ENCODE measurements around the gene MYZAP.

The MYZAP gene

DNA sequence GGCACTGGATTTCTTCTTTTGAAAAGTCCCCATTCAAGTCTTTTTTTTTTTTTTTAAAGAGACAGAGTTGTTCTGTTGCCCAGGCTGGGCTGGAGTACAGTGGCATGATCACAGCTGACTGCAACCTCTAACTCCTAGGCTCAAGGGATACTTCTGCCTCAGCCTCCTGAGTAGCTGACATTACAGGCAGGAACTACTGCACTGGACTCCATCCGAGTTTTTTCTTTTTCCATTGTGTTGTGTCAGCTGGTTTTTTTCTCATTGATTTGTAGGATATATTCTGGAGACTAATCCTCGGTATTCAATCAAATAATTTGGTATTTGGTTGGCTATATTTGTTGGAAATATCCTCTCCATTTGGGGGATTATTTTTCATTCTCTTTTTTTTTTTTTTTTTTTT is 126.6 kb downstream of the MYZAP start:
- DNase-seq (ENCODE audit: extremely low read depth, low read depth): no peak
- TF ChIP-seq, protein P1, sequence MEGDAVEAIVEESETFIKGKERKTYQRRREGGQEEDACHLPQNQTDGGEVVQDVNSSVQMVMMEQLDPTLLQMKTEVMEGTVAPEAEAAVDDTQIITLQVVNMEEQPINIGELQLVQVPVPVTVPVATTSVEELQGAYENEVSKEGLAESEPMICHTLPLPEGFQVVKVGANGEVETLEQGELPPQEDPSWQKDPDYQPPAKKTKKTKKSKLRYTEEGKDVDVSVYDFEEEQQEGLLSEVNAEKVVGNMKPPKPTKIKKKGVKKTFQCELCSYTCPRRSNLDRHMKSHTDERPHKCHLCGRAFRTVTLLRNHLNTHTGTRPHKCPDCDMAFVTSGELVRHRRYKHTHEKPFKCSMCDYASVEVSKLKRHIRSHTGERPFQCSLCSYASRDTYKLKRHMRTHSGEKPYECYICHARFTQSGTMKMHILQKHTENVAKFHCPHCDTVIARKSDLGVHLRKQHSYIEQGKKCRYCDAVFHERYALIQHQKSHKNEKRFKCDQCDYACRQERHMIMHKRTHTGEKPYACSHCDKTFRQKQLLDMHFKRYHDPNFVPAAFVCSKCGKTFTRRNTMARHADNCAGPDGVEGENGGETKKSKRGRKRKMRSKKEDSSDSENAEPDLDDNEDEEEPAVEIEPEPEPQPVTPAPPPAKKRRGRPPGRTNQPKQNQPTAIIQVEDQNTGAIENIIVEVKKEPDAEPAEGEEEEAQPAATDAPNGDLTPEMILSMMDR (IDR thresholded peaks at IDR 0.05; ENCODE audit: low read depth, low read length, missing control alignments): no peak
- H3K4me3 ChIP-seq (replicated peaks; ENCODE audit: low read depth, low read length): no peak overlapping the region

DNA sequence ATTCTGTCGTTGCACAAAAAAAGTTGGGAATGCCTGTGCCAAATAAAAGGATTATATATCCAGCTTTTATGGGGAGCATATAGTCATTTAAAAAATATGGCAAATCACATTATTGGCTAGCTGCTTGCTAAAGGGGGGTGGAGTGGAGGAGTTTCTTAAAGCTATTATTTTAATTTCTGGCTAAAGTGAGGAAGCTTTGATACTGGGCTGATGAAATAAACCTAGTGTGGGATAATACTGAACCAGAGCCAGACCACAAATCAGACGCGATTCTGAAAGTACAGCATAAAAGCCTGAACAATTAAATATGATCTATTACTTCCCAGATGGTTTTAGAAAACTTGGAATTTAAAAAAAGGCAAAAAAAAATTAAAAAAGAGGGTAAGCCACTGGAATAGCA is 129.2 kb downstream of the MYZAP start:
- DNase-seq (ENCODE audit: extremely low read depth, low read depth): no peak
- TF ChIP-seq, protein P1 (IDR thresholded peaks at IDR 0.05; ENCODE audit: low read depth, low read length, missing control alignments): no peak
- H3K4me3 ChIP-seq (replicated peaks; ENCODE audit: low read depth, low read length): no peak overlapping the region

DNA sequence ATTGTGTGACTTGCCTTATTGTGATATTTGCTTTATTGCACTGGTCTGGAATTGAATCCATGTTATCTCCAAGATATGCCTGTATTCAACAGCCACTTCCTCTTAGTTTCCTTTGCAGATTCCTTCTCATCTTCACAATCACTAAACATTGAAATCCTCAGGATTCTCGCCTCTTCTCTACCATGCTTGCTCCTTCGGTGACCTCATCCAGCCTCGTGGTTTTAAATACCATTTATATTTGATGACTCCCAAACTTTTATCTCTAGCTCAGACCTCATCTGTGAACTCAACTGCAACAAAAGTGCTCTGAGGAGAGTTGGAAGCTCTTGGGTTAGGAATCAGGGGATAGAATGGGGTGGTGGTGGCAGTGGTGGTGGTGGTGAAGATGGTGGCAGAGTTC is 134.7 kb downstream of the MYZAP start:
- DNase-seq (ENCODE audit: extremely low read depth, low read depth): no peak
- TF ChIP-seq, protein P1 (IDR thresholded peaks at IDR 0.05; ENCODE audit: low read depth, low read length, missing control alignments): no peak

DNA sequence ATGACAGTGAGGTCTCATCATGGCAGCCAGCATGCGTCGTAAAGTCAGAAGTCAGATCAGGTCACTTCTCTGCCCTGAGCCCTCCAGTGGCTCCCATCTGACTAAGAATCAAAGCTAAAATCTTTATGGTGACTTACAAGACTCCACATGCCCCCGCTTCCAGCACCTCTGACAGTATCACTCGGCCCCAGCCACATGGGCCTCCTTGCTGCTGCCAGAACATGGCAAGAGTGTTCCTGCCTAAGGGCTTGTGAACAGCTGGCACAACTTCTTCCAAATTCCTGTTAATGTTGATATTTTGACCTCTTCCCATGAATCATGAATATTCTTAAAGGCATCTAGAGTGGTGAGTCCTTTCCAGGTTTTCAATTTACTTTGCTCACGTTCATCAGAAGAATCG is 135.3 kb downstream of the MYZAP start:
- TF ChIP-seq, protein P1 (IDR thresholded peaks at IDR 0.05; ENCODE audit: low read depth, low read length, missing control alignments): no peak
- H3K4me3 ChIP-seq (replicated peaks; ENCODE audit: low read depth, low read length): no peak overlapping the region
- no peak for DNase-seq (ENCODE audit: extremely low read depth, low read depth)

More for the DNA sequence above, 134.7 kb downstream of the MYZAP start:
- H3K4me3 ChIP-seq (replicated peaks; ENCODE audit: low read depth, low read length): no peak overlapping the region

DNA sequence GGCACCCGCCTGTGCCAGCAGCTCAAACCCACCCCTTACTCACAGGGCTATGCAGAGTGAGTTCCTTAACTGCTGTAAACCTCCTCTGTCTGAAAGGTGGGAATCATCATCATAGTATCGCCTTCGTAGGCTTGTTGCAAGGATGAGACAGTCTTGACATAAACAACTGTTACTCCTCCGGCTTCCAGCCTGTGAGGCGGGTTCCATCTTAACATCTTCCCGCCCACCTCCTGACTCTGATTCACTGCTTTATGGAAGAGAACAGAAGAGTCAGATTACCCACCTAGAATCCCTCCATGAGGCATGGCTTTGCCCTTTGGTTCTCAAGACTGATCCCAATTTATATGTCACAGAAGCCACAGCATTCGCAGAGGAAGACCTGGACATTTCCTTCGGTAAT is 136.7 kb downstream of the MYZAP start:
- TF ChIP-seq, protein P1 (IDR thresholded peaks at IDR 0.05; ENCODE audit: low read depth, low read length, missing control alignments): no peak

DNA sequence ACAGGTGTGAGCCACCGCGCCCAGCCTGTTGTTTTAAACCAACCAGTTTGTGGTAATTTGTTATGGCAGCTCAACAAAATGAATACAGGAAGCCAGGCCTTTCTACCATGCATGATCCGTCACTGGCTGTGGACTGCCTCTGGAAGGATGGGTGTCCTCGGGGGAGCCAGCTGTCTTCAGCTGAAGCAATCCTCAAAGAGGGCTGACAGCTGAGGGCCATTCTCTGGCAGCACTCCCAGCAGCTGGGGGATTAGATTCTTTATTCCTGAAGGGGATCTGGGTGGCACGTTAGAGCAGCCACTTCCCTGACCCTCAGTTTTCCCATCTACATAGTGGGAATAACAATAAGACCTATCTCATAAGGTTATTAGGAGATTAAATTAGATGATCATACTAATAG is 139.2 kb downstream of the MYZAP start:
- TF ChIP-seq, protein P1 (IDR thresholded peaks at IDR 0.05; ENCODE audit: low read depth, low read length, missing control alignments): no peak
- DNase-seq (ENCODE audit: extremely low read depth, low read depth): no peak
- no peak overlapping the region for H3K4me3 ChIP-seq (replicated peaks; ENCODE audit: low read depth, low read length)

More for the DNA sequence above, 136.7 kb downstream of the MYZAP start:
- no peak for DNase-seq (ENCODE audit: extremely low read depth, low read depth)
- H3K4me3 ChIP-seq (replicated peaks; ENCODE audit: low read depth, low read length): no peak overlapping the region

DNA sequence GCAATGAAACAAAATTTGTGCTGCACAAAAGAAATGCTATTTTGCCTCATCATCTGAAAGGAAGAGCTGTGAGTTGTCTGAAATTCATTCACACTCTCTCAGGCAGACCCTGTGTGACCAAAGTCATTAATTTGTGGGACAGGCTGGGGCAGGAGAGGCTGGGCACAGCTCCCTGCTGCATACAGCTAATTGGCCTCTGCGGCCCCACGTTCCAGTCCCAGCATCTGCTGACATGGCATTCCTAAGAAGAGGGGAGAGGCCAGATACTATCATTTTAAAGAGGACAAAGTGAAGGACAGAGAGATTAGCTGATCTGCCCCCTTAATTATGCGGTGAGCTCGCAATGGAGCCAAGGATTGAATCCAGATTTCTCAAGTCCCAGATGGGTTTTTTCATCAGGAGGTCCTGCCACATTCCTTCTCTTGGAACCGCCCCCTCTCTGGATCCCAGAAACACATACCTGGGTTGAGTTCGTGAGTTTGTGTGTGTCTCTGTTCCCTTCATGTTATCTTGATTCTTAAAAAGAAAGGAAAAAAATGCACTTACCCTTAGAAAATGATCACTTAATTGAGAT is 139.9 kb downstream of the MYZAP start:
- no peak for DNase-seq (ENCODE audit: extremely low read depth, low read depth)
- TF ChIP-seq, protein P1 (IDR thresholded peaks at IDR 0.05; ENCODE audit: low read depth, low read length, missing control alignments): no peak
- no peak overlapping the region for H3K4me3 ChIP-seq (replicated peaks; ENCODE audit: low read depth, low read length)
